NCI-H2227 treated with DMSO at 0.1 percent for 48 hours (cell line): ENCODE results near the gene HNRNPA2B1.
"Not testable (repeated sequence)": the region's sequence is repeated elsewhere in the genome, so short reads cannot be mapped to it uniquely, and the experiment has no call there.

Source experiments
- DNase-seq: peaks from one replicate; lab custom pipeline; 2025; lab: John Stamatoyannopoulos, UW

The HNRNPA2B1 gene

GRCh38 chr7:26185131-26185843 is 15.3 kb downstream of the HNRNPA2B1 start:
- no peak for DNase-seq

- DNase-seq: not testable (repeated sequence)
These were observed 16.1 kb downstream of the HNRNPA2B1 start for GRCh38 chr7:26184281-26185101.

GRCh38 chr7:26183545-26184280 is 16.8 kb downstream of the HNRNPA2B1 start:
- DNase-seq: no peak

GRCh38 chr7:26182706-26183105 is 17.8 kb downstream of the HNRNPA2B1 start:
- DNase-seq: no peak

GRCh38 chr7:26182283-26182682 is 18.3 kb downstream of the HNRNPA2B1 start:
- no peak for DNase-seq

GRCh38 chr7:26181474-26182227 is 18.9 kb downstream of the HNRNPA2B1 start:
- DNase-seq: no peak

GRCh38 chr7:26180792-26181198 is 19.8 kb downstream of the HNRNPA2B1 start:
- DNase-seq: no peak

- DNase-seq: no peak
These were observed 20.6 kb downstream of the HNRNPA2B1 start for GRCh38 chr7:26179826-26180497.

- no peak for DNase-seq
These were observed 21.1 kb downstream of the HNRNPA2B1 start for GRCh38 chr7:26179422-26179821.

- no peak for DNase-seq
These were observed 22.1 kb downstream of the HNRNPA2B1 start for GRCh38 chr7:26178272-26178960.

- not testable (repeated sequence) for DNase-seq
These were observed 23.3 kb downstream of the HNRNPA2B1 start for GRCh38 chr7:26177269-26177668.

- DNase-seq: not testable (repeated sequence)
These were observed 23.9 kb downstream of the HNRNPA2B1 start for GRCh38 chr7:26176696-26177095.

GRCh38 chr7:26175903-26176302 is 24.6 kb downstream of the HNRNPA2B1 start:
- DNase-seq: not testable (repeated sequence)

- DNase-seq: no peak
These were observed 28.5 kb downstream of the HNRNPA2B1 start for GRCh38 chr7:26172048-26172447.

GRCh38 chr7:26171601-26172000 is 28.9 kb downstream of the HNRNPA2B1 start:
- DNase-seq: no peak

- DNase-seq: no peak
These were observed 29.9 kb downstream of the HNRNPA2B1 start for GRCh38 chr7:26170663-26171062.

- no peak for DNase-seq
These were observed 31.3 kb downstream of the HNRNPA2B1 start for GRCh38 chr7:26169271-26169670.

- no peak for DNase-seq
These were observed 32.0 kb downstream of the HNRNPA2B1 start for GRCh38 chr7:26168458-26169023.

- no peak for DNase-seq
These were observed 33.1 kb downstream of the HNRNPA2B1 start for GRCh38 chr7:26167303-26167934.
